Body of pancreas (tissue), 4 donors: Measurements from ENCODE around the gene G3BP1. TPM values are rescaled to one million over a fixed set of nuclear protein-coding genes. Genes with fewer than 3 reads are reported as not detected.

Experiments used
- ATAC-seq: fragments of 150-250 bp; one replicate; pipeline ENCODE4 v1.9.1; 2016
- DNase-seq, 4 donors: peaks; one replicate each; pipeline ENCODE4 v3.0.0-alpha.2; 2019
- H3K27ac ChIP-seq, 4 donors: fragments of 200-600 bp; sonication (generic); 1 replicate in 3 of 4; 2 replicates in 1 of 4; pipeline versions ENCODE4 v1.5.1 to v1.6.1; 2016 to 2019; ENCODE audit warnings: mild to moderate bottlenecking in 1 of 4, mixed read lengths in 1 of 4, moderate library complexity in 1 of 4
- H3K27me3 ChIP-seq, 2 donors: fragments of 200-600 bp; sonication (generic); one replicate each; pipeline ENCODE4 v1.6.0; 2016; ENCODE audit warnings: mild to moderate bottlenecking in 1 of 2
- H3K36me3 ChIP-seq, 2 donors: fragments of 200-600 bp; sonication (generic); replicated peaks in 1 of 2; 2 replicates each; pipeline ENCODE4 v1.5.1; 2016; ENCODE audit warnings: low read depth in 2 of 2; ENCODE audit not compliant: insufficient read depth in 1 of 2
- H3K4me1 ChIP-seq: fragments of 200-600 bp; sonication (generic); one replicate; pipeline ENCODE4 v1.6.0; 2016
- H3K4me3 ChIP-seq, 2 donors: fragments of 200-600 bp; sonication (generic); 1 replicate in 1 of 2; 2 replicates in 1 of 2; pipeline ENCODE4 v1.5.1; 2016 to 2019
- H3K9me3 ChIP-seq, 3 donors: fragments of 200-600 bp; sonication (generic); 1 replicate in 2 of 3; 2 replicates in 1 of 3; pipeline ENCODE4 v1.5.1; 2016
- POLR2A ChIP-seq, 3 donors: fragments of 450-650 bp; IDR thresholded peaks; one replicate each; pipeline ENCODE4 v1.6.1; 2016; ENCODE audit warnings: antibody characterized with exemption in 3 of 3, mild to moderate bottlenecking in 2 of 3
- WGBS, 2 donors: methylation state at CpG; one replicate each; pipeline ENCODE4 v1.1.5; 2017; 5-methylcytosine and 5-hydroxymethylcytosine counted together
- intact Hi-C: fragments of 100-400 bp; cut with DNase I; formaldehyde crosslinking; loops from one replicate; pipeline ENCODE4 v1.15.1; 2023
- total RNA-seq, 2 donors: library from RNA; depleted of rRNA; stranded (reverse); fragments of >200 nt; gene quantifications; one replicate each; pipeline ENCODE4 v1.1.0, GENCODE V29; 2016
- TF ChIP-seq, protein P1 (sequence below), 7 experiments: fragments of 450-650 bp in 4 of 7; fragments of 200-600 bp in 3 of 7; sonication (generic) in 3 of 7; IDR thresholded peaks; one replicate each; pipeline ENCODE4 v1.5.1; 2016 to 2019; ENCODE audit warnings: antibody characterized with exemption in 7 of 7

Gene G3BP1
- total RNA-seq, 2 donors from 2014 or later = 34.6 to 64.3 TPM

- no peak overlapping the region for H3K4me3 ChIP-seq
- TF ChIP-seq, protein P1, sequence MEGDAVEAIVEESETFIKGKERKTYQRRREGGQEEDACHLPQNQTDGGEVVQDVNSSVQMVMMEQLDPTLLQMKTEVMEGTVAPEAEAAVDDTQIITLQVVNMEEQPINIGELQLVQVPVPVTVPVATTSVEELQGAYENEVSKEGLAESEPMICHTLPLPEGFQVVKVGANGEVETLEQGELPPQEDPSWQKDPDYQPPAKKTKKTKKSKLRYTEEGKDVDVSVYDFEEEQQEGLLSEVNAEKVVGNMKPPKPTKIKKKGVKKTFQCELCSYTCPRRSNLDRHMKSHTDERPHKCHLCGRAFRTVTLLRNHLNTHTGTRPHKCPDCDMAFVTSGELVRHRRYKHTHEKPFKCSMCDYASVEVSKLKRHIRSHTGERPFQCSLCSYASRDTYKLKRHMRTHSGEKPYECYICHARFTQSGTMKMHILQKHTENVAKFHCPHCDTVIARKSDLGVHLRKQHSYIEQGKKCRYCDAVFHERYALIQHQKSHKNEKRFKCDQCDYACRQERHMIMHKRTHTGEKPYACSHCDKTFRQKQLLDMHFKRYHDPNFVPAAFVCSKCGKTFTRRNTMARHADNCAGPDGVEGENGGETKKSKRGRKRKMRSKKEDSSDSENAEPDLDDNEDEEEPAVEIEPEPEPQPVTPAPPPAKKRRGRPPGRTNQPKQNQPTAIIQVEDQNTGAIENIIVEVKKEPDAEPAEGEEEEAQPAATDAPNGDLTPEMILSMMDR (IDR thresholded peaks at IDR 0.05) = no peak
- no peak for TF ChIP-seq POLR2A (IDR thresholded peaks at IDR 0.05)
- intact Hi-C loops = no loop called here
- H3K4me1 ChIP-seq = peaks cover 8% of the 10 kb centered on the region
- no peak overlapping the region for H3K27ac ChIP-seq
- WGBS, 2 donors = 60 to 65% methylated on average over 8 to 9 of the region's 9 CpGs
- DNase-seq = no peak
- no peaks in the 10 kb centered on the region for H3K27me3 ChIP-seq
- H3K36me3 ChIP-seq = no peaks in the 10 kb centered on the region
- no peaks in the 10 kb centered on the region for H3K9me3 ChIP-seq
- ATAC-seq = no peak
Observed at GRCh38 chr5:151738125-151738848, 33.5 kb upstream of the G3BP1 start.

DNA sequence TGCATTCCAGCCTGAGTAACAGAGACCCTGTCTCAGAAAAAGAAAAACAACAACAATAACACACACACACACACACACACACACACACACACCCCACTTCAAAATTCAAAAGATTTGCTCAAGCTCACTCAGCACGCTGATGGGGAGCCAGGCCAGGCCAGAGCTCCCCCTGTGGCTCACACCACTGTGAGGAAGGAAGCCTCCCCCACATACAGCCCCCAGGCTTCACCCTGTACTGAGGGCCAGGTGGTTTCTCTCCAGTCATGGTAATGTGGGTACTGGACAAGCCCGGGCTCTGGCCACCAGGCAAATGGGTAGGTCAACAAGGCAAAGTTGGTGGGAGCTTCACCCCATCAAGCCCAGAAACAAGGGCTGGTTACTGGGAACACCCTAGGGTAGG lies 32.4 kb upstream of the G3BP1 start:
- Histone ChIP-seq H3K4me1 (peaks cover 8% of the 10 kb centered on the region), H3K27ac (no peak overlapping the region), H3K4me3 (no peak overlapping the region), H3K9me3 (no peaks in the 10 kb centered on the region), H3K27me3 (no peaks in the 10 kb centered on the region), H3K36me3 (no peaks in the 10 kb centered on the region)
- WGBS, 2 donors = 69% methylated on average over 2 of the region's 2 CpGs; no CpG with 5 or more reads in 1 of the 2 donors
- intact Hi-C loops = no loop called here
- no peak for ATAC-seq
- no peak for TF ChIP-seq POLR2A (IDR thresholded peaks at IDR 0.05)
- TF ChIP-seq, protein P1 (IDR thresholded peaks at IDR 0.05) = no peak
- DNase-seq = no peak

GRCh38 chr5:151739939-151740335 lies 31.8 kb upstream of the G3BP1 start:
- no peaks in the 10 kb centered on the region for H3K36me3 ChIP-seq
- H3K9me3 ChIP-seq = no peaks in the 10 kb centered on the region
- WGBS, 2 donors = 76 to 83% methylated on average over 4 of the region's 4 CpGs
- no peak overlapping the region for H3K27ac ChIP-seq
- ATAC-seq (peak; percentile 28), DNase-seq (peak in 1 of 4 donors; percentile 12)
- intact Hi-C loops = loop anchor here (10.0 kb wide), 1 partner anchor 75 kb away; no protein-coding TSS in a partner anchor
- no peak overlapping the region for H3K4me3 ChIP-seq
- TF ChIP-seq, protein P1 (IDR thresholded peaks at IDR 0.05) = no peak
- TF ChIP-seq POLR2A (IDR thresholded peaks at IDR 0.05) = no peak
- peaks cover 8% of the 10 kb centered on the region for H3K4me1 ChIP-seq
- H3K27me3 ChIP-seq = no peaks in the 10 kb centered on the region

DNA sequence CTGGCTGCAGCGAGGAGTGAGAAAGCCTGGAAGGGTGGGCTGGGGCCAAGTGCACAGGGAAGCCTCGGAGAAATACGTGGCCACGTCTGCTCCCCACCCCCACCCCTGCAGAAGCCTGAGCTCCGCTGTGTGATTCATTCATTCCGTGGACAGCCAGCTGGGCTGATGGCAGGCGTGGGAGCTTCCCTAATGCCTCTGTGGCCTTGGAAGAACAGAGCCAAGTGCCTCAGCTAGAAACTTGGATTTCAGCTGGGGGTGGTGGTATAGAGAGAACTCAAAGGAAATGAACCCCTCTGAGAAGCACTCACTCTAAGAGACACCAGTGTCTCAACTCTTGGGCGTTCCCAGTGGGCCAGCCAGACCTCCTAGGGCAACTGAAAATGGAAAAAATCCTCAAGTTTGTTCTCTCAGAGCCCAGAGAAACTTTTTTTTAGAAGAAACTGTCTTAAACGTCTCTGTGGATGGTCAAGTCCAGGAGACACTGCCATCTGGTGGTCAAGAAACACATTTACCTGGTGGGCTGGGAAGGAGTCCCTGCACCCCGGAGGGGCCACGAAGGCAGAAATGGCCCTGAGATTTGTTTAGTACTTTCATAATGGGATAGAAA lies 31.3 kb upstream of the G3BP1 start:
- H3K4me3 ChIP-seq = no peak overlapping the region
- 20 to 21% methylated on average over 11 of the region's 11 CpGs for WGBS, 2 donors
- no peaks in the 10 kb centered on the region for H3K9me3 ChIP-seq
- peak; percentile 40 to 54 (median 49) for DNase-seq
- peak overlapping the region in 1 of 4 donors; percentile 33 for H3K27ac ChIP-seq
- H3K4me1 ChIP-seq = peaks cover 8% of the 10 kb centered on the region
- peaks cover 0 to 2% of the 10 kb centered on the region in 2 donors for H3K36me3 ChIP-seq
- TF ChIP-seq, protein P1 (IDR thresholded peaks at IDR 0.05) = peak; percentile 63 to 85 (median 69)
- no peak for TF ChIP-seq POLR2A (IDR thresholded peaks at IDR 0.05)
- ATAC-seq = peak; percentile 75
- no peaks in the 10 kb centered on the region for H3K27me3 ChIP-seq
- intact Hi-C loops = loop anchor here (10.0 kb wide), 1 partner anchor 76 kb away; no protein-coding TSS in a partner anchor
